K562 (cell line): Measurements from ENCODE around the gene MYO16. TPM values are rescaled to one million over a fixed set of nuclear protein-coding genes. Genes with fewer than 3 reads are reported as not detected.

Source experiments
- ATAC-seq: fragments of 200-7000 bp; cut with Tn5 transposase; 3 replicates; pipeline ENCODE4 v1.9.1; 2020; ENCODE audit warnings: moderate library complexity
- BruUV-seq: library from RNA; stranded (reverse); fragments of 400-500 nt; replicated peaks from 2 replicates; lab custom pipeline; 2021; lab: Mats Ljungman, UMichigan
- CTCF ChIA-PET: fragments of 300-600 bp; formaldehyde crosslinking; extraction: SDS; loops from one replicate; lab custom pipeline; 2021; ENCODE audit warnings: low intra/inter-chr PET ratio; lab: Yijun Ruan, JAX
- POLR2A ChIA-PET: fragments of 300-600, 350-650 bp; sonication (Branson Sonifier 250); formaldehyde crosslinking; extraction: SDS; loops from one replicate; lab custom pipeline; 2021; ENCODE audit warnings: antibody characterized with exemption, inconsistent platforms; lab: Yijun Ruan, JAX
- DNase-seq, 4 experiments: peaks; one replicate each; pipeline versions ENCODE4 v3.0.0 to v3.0.0-alpha.2; 2011 to 2018; ENCODE audit warnings: low spot score in 3 of 4, mixed read lengths in 3 of 4; ENCODE audit errors: extremely low read depth in 1 of 4
- FAIRE-seq: peaks from 2 replicates; lab custom pipeline; 2011; peaks lifted over from hg19 to GRCh38; lab: Jason Lieb, UNC
- H2AFZ ChIP-seq: 2 replicates; pipeline ENCODE4 v1.6.0; 2011; ENCODE audit warnings: low read depth, low read length, control low read depth, inconsistent platforms
- H3K27ac ChIP-seq: fragments of 200-600 bp; 3 replicates; pipeline ENCODE4 v1.8.0; 2011; ENCODE audit warnings: low read depth, mild to moderate bottlenecking, control low read depth, inconsistent platforms, low read length, moderate library complexity, mixed read lengths; ENCODE audit errors: extremely low read depth
- H3K27me3 ChIP-seq, 2 experiments: fragments of 300-600 bp in 1 of 2; 2 replicates in 1 of 2; 3 replicates in 1 of 2; pipeline versions ENCODE4 v1.6.0 to v1.8.0; 2011; ENCODE audit warnings: inconsistent platforms in 2 of 2, low read length in 2 of 2, mild to moderate bottlenecking in 1 of 2, mixed read lengths in 1 of 2, moderate library complexity in 1 of 2; ENCODE audit not compliant: control insufficient read depth in 2 of 2, insufficient read depth in 2 of 2
- H3K36me3 ChIP-seq: fragments of 300-600 bp; 3 replicates; pipeline ENCODE4 v1.8.0; 2011; ENCODE audit warnings: mild to moderate bottlenecking, low read length, inconsistent platforms; ENCODE audit not compliant: control insufficient read depth, insufficient read depth
- H3K4me1 ChIP-seq, 2 experiments: fragments of 200-600 bp in 1 of 2; replicated peaks in 1 of 2; 2 replicates in 1 of 2; 3 replicates in 1 of 2; pipeline versions ENCODE4 v1.5.1 to v1.8.0; 2011; ENCODE audit warnings: inconsistent platforms in 2 of 2, low read length in 2 of 2, mild to moderate bottlenecking in 1 of 2, mixed read lengths in 1 of 2, moderate library complexity in 1 of 2; ENCODE audit not compliant: control insufficient read depth in 2 of 2, insufficient read depth in 2 of 2
- H3K4me2 ChIP-seq: 2 replicates; pipeline ENCODE4 v1.6.1; 2011; ENCODE audit warnings: low read length, control low read depth, inconsistent platforms, mixed read lengths; ENCODE audit not compliant: insufficient read depth
- H3K4me3 ChIP-seq: fragments of 200-600 bp; sonication (generic), shearing (Covaris generic); 2 replicates; pipeline ENCODE4 v1.5.1; 2016; ENCODE audit warnings: control low read depth, inconsistent platforms
- H3K79me2 ChIP-seq: fragments of 200-600 bp; 3 replicates; pipeline ENCODE4 v1.8.0; 2011; ENCODE audit warnings: low read length, inconsistent platforms; ENCODE audit not compliant: control insufficient read depth, insufficient read depth
- H3K9ac ChIP-seq, 2 experiments: 2 replicates each; pipeline versions ENCODE4 v1.6.0 to v1.6.1; 2011; ENCODE audit warnings: low read depth in 2 of 2, low read length in 2 of 2, control low read depth in 1 of 2, inconsistent platforms in 1 of 2, mild to moderate bottlenecking in 1 of 2, mixed read lengths in 1 of 2; ENCODE audit not compliant: insufficient read depth in 1 of 2
- H3K9me1 ChIP-seq: one replicate; pipeline ENCODE4 v1.6.0; 2011; ENCODE audit warnings: inconsistent platforms, mild to moderate bottlenecking, low read length, moderate library complexity; ENCODE audit not compliant: control insufficient read depth, insufficient read depth
- H3K9me3 ChIP-seq: replicated peaks from 2 replicates; pipeline ENCODE4 v1.5.1; 2011; ENCODE audit warnings: low read depth, low read length, inconsistent platforms; ENCODE audit not compliant: control insufficient read depth, insufficient read depth
- H4K20me1 ChIP-seq: replicated peaks from 2 replicates; pipeline ENCODE4 v1.6.1; 2011; ENCODE audit warnings: low read length, inconsistent platforms, mixed read lengths; ENCODE audit not compliant: control insufficient read depth, insufficient read depth
- CLOCK ChIP-seq: fragments of 250-450 bp; sonication (Bioruptor Pico); IDR thresholded peaks from 2 replicates; pipeline ENCODE4 v1.4.0; 2020; ENCODE audit warnings: mild to moderate bottlenecking, moderate library complexity, borderline replicate concordance
- DACH1 ChIP-seq: fragments of 450-650 bp; IDR thresholded peaks from 2 replicates; pipeline ENCODE4 v1.6.1; 2018; ENCODE audit not compliant: partially characterized antibody
- HDAC2 ChIP-seq: fragments of 450-650 bp; IDR thresholded peaks from 2 replicates; pipeline ENCODE4 v1.6.1; 2016; ENCODE audit warnings: mild to moderate bottlenecking
- IRF2 ChIP-seq: sonication (generic); formaldehyde crosslinking; IDR thresholded peaks from 2 replicates; pipeline ENCODE4 v1.8.1; 2022; ENCODE audit warnings: mild to moderate bottlenecking, missing genetic modification reagents
- LCOR ChIP-seq: sonication (generic); formaldehyde crosslinking; IDR thresholded peaks from 2 replicates; pipeline ENCODE4 v1.8.0; 2022; ENCODE audit warnings: mild to moderate bottlenecking, missing genetic modification reagents
- PCBP1 ChIP-seq: fragments of 200-400 bp; formaldehyde crosslinking; IDR thresholded peaks from 2 replicates; pipeline ENCODE4 v1.6.1; 2018; ENCODE audit warnings: mild to moderate bottlenecking, low read depth, low read length; ENCODE audit not compliant: poor library complexity, severe bottlenecking
- POLR3A ChIP-seq: IDR thresholded peaks from 2 replicates; pipeline ENCODE4 v1.6.1; 2011; ENCODE audit warnings: borderline replicate concordance, mild to moderate bottlenecking, moderate library complexity; ENCODE audit not compliant: insufficient read length, insufficient read depth; ENCODE audit errors: extremely low read depth
- STAT5A ChIP-seq: IDR thresholded peaks from 2 replicates; pipeline ENCODE4 v1.6.1; 2012; ENCODE audit warnings: low read length, inconsistent platforms, borderline replicate concordance
- ZBTB11 ChIP-seq, 3 experiments: fragments of 200-800 bp in 1 of 3; fragments of 250-450 bp in 1 of 3; fragments of 450-650 bp in 1 of 3; sonication (Bioruptor Pico) in 1 of 3; sonication (Bioruptor generic) in 1 of 3; formaldehyde crosslinking in 1 of 3; IDR thresholded peaks; 2 replicates each; pipeline versions ENCODE4 v1.6.1 to v1.8.0; 2016 to 2022; ENCODE audit warnings: mild to moderate bottlenecking in 2 of 3, missing genetic modification characterization in 2 of 3, missing compliant biosample characterization in 1 of 3, moderate library complexity in 1 of 3
- ZNF133 ChIP-seq: fragments of 250-450 bp; sonication (Bioruptor Pico); IDR thresholded peaks from 2 replicates; pipeline ENCODE4 v1.4.0; 2020; ENCODE audit warnings: mild to moderate bottlenecking
- ZNF217 ChIP-seq: sonication (generic); formaldehyde crosslinking; IDR thresholded peaks from 2 replicates; pipeline ENCODE4 v1.8.0; 2022; ENCODE audit warnings: mild to moderate bottlenecking, missing genetic modification reagents
- WGBS: fragments of 100-300 bp; shearing (Covaris generic); methylation state at CpG from one replicate; pipeline ENCODE4 v1.1.6; 2016; ENCODE audit warnings: low coverage, mixed read lengths; ENCODE audit not compliant: insufficient coverage; ENCODE audit errors: missing lambda C conversion rate; 5-methylcytosine and 5-hydroxymethylcytosine counted together
- in situ Hi-C: fragments of 300-500 bp; cut with MboI; formaldehyde crosslinking; loops from 4 replicates; pipeline ENCODE4 v1.15.0; 2018; ENCODE audit warnings: inconsistent platforms, mixed read lengths
- intact Hi-C: fragments of 100-400 bp; cut with micrococcal nuclease; formaldehyde crosslinking; loops from 2 replicates; pipeline ENCODE4 v1.14.2; 2022
- polyA plus RNA-seq, 8 experiments: library from polyadenylated mRNA; depleted of rRNA in 4 of 8; stranded (reverse) in 5 of 8; unstranded in 3 of 8; fragments of >200 nt; fragmentation: Nextera tagmentation in 2 of 8; fragmentation: Illumina TruSeq in 1 of 8; extraction: Ambion mirVana in 2 of 8; extraction: Trizol in 1 of 8; gene quantifications; 2 replicates each; pipeline versions ENCODE4 v1.2.1 to v1.2.3, GENCODE V29; 2011 to 2014; ENCODE audit warnings: inconsistent platforms in 1 of 8, missing spikeins in 1 of 8
- total RNA-seq, 7 experiments: library from RNA; depleted of rRNA in 6 of 7; stranded (reverse); fragments of >200 nt in 6 of 7; fragmentation: Illumina TruSeq in 2 of 7; extraction: Trizol in 2 of 7; gene quantifications; 2 replicates each; pipeline versions ENCODE4 v1.2.1 to v1.2.3, GENCODE V29; 2011 to 2021; ENCODE audit warnings: low replicate concordance in 1 of 7

Gene MYO16
- total and polyA plus RNA-seq, 9 of the 15 experiments (the other 6 are each of a cell fraction or from before 2014, with no cell fraction given): 4.3 to 45.7 (median 12.1) TPM

- ATAC-seq (no peak), DNase-seq (no peak)
- Histone ChIP-seq H3K27me3 (no peaks in the 10 kb centered on the region), H3K36me3 (no peaks in the 10 kb centered on the region), H3K9me1 (no peaks in the 10 kb centered on the region), H3K79me2 (no peaks in the 10 kb centered on the region), H3K4me2 (no peak overlapping the region), H3K27ac (no peak overlapping the region)
- POLR2A ChIA-PET: no interaction called here
- CTCF ChIA-PET: no interaction called here
- TF ChIP-seq PCBP1: no peak
- no peak for TF ChIP-seq IRF2
- no peak for TF ChIP-seq LCOR
- no peak for TF ChIP-seq POLR3A
- no peak for TF ChIP-seq ZNF217 (CRISPR knock-in tag)
- TF ChIP-seq DACH1: no peak
- no peak for TF ChIP-seq STAT5A
- TF ChIP-seq, all 486 proteins: peak for 0
- in situ Hi-C loops (no loop called here), intact Hi-C loops (no loop called here)
- no TSS peak for BruUV-seq
- WGBS: 25% methylated on average over 1 of the region's 1 CpG
- Histone ChIP-seq H3K9ac (no peak overlapping the region), H3K4me1 (no peaks in the 10 kb centered on the region), H3K9me3 (no peaks in the 10 kb centered on the region), H2AFZ (no peak overlapping the region), H3K4me3 (no peak overlapping the region), H4K20me1 (no peaks in the 10 kb centered on the region)
- FAIRE-seq: no peak
These were observed 118.4 kb downstream of the MYO16 start for GRCh38 chr13:108747843-108748242.

GRCh38 chr13:108752276-108752675 is 122.9 kb downstream of the MYO16 start:
- in situ Hi-C loops: no loop called here
- H3K9me1 ChIP-seq: no peaks in the 10 kb centered on the region
- ATAC-seq (no peak), DNase-seq (no peak), FAIRE-seq (no peak)
- no peak overlapping the region for H3K4me2 ChIP-seq
- H3K79me2 ChIP-seq: no peaks in the 10 kb centered on the region
- no peak overlapping the region for H2AFZ ChIP-seq
- H3K9ac ChIP-seq: no peak overlapping the region
- no TSS peak for BruUV-seq
- POLR2A ChIA-PET: no interaction called here
- H3K4me3 ChIP-seq: no peak overlapping the region
- no peaks in the 10 kb centered on the region for H3K4me1 ChIP-seq
- H3K36me3 ChIP-seq: no peaks in the 10 kb centered on the region
- intact Hi-C loops: no loop called here
- no peaks in the 10 kb centered on the region for H3K27me3 ChIP-seq
- WGBS: 60% methylated on average over 3 of the region's 4 CpGs
- no peaks in the 10 kb centered on the region for H3K9me3 ChIP-seq
- H4K20me1 ChIP-seq: no peaks in the 10 kb centered on the region
- no peak overlapping the region for H3K27ac ChIP-seq
- CTCF ChIA-PET: no interaction called here
- TF ChIP-seq ZNF133 (no peak), HDAC2 (no peak), ZBTB11 (CRISPR knock-in tag; IDR thresholded peaks at IDR 0.05) (no peak), CLOCK (CRISPR knock-in tag) (no peak)
